B cell (primary cell): Measurements from ENCODE around the gene LSM3.

Experiments
- EZH2 ChIP-seq: IDR thresholded peaks from 2 replicates; pipeline ENCODE4 v1.6.1; 2012; ENCODE audit warnings: borderline replicate concordance, low read depth, mild to moderate bottlenecking, moderate library complexity, low read length; ENCODE audit not compliant: insufficient read depth, poor library complexity, severe bottlenecking
- TF ChIP-seq, protein P1 (sequence below): fragments of 200-600 bp; IDR thresholded peaks from one replicate; pipeline ENCODE4 v1.8.0; 2022; ENCODE audit warnings: antibody characterized with exemption, mild to moderate bottlenecking

GRCh38 chr3:14177580-14178246 lies 904 bp upstream of the LSM3 start:
- TF ChIP-seq, protein P1, sequence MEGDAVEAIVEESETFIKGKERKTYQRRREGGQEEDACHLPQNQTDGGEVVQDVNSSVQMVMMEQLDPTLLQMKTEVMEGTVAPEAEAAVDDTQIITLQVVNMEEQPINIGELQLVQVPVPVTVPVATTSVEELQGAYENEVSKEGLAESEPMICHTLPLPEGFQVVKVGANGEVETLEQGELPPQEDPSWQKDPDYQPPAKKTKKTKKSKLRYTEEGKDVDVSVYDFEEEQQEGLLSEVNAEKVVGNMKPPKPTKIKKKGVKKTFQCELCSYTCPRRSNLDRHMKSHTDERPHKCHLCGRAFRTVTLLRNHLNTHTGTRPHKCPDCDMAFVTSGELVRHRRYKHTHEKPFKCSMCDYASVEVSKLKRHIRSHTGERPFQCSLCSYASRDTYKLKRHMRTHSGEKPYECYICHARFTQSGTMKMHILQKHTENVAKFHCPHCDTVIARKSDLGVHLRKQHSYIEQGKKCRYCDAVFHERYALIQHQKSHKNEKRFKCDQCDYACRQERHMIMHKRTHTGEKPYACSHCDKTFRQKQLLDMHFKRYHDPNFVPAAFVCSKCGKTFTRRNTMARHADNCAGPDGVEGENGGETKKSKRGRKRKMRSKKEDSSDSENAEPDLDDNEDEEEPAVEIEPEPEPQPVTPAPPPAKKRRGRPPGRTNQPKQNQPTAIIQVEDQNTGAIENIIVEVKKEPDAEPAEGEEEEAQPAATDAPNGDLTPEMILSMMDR: no peak
- TF ChIP-seq EZH2: no peak
